PC-3 (cell line): ENCODE measurements around the gene CA4. TPM values are rescaled to one million over a fixed set of nuclear protein-coding genes. Genes with fewer than 3 reads are reported as not detected.

Experiments
- ATAC-seq: fragments of 200-7000 bp; cut with Tn5 transposase; 2 replicates; pipeline ENCODE4 v1.9.1; 2020; ENCODE audit warnings: mild to moderate bottlenecking, moderate library complexity
- BruUV-seq: library from RNA; stranded (reverse); fragments of 400-500 nt; replicated peaks from 2 replicates; lab custom pipeline; 2021; lab: Mats Ljungman, UMichigan
- CTCF ChIA-PET: fragments of 300-600 bp; sonication (Branson Sonifier 250); formaldehyde crosslinking; loops from one replicate; lab custom pipeline; 2022; ENCODE audit warnings: antibody characterized with exemption; lab: Charles Lee
- POLR2A ChIA-PET: fragments of 300-600 bp; sonication (Branson Sonifier 250); formaldehyde crosslinking; loops from one replicate; lab custom pipeline; 2022; ENCODE audit warnings: antibody characterized with exemption; ENCODE audit not compliant: unreplicated experiment; lab: Charles Lee
- DNase-seq: peaks from one replicate; pipeline ENCODE4 v3.0.0-alpha.2; 2015
- H2AFZ ChIP-seq: fragments of 300-600 bp; sonication (generic); 2 replicates; pipeline ENCODE4 v1.6.0; 2016; ENCODE audit warnings: antibody characterized with exemption, low read length
- H3F3A ChIP-seq: fragments of 300-600 bp; sonication (generic); one replicate; pipeline ENCODE4 v1.6.0; 2017; ENCODE audit warnings: antibody characterized with exemption, low read length, control low read depth, mild to moderate bottlenecking; ENCODE audit not compliant: unreplicated experiment
- H3K27ac ChIP-seq: fragments of 300-600 bp; sonication (generic); 2 replicates; pipeline ENCODE4 v1.5.1; 2016; ENCODE audit warnings: mild to moderate bottlenecking, low read length
- H3K27me3 ChIP-seq: fragments of 300-600 bp; sonication (generic); 2 replicates; pipeline ENCODE4 v1.6.1; 2016; ENCODE audit warnings: low read length, mixed read lengths
- H3K36me3 ChIP-seq: fragments of 300-600 bp; sonication (generic); 2 replicates; pipeline ENCODE4 v1.6.1; 2016; ENCODE audit warnings: low read depth, mixed run types, low read length, mixed read lengths
- H3K4me1 ChIP-seq: fragments of 300-600 bp; sonication (generic); 2 replicates; pipeline ENCODE4 v1.5.1; 2016; ENCODE audit warnings: low read length; ENCODE audit not compliant: insufficient read depth
- H3K4me2 ChIP-seq: fragments of 300-600 bp; sonication (generic); 2 replicates; pipeline ENCODE4 v1.6.0; 2016; ENCODE audit warnings: low read length
- H3K4me3 ChIP-seq: fragments of 300-600 bp; sonication (generic); 2 replicates; pipeline ENCODE4 v1.5.1; 2016; ENCODE audit warnings: mild to moderate bottlenecking, low read length, mixed read lengths
- H3K79me2 ChIP-seq: fragments of 300-600 bp; sonication (generic); 2 replicates; pipeline ENCODE4 v1.6.1; 2017; ENCODE audit warnings: low read length, mixed read lengths
- H3K9ac ChIP-seq: fragments of 300-600 bp; sonication (generic); 2 replicates; pipeline ENCODE4 v1.6.0; 2016; ENCODE audit warnings: mild to moderate bottlenecking, low read length
- H3K9me2 ChIP-seq: fragments of 300-600 bp; sonication (generic); replicated peaks from 2 replicates; pipeline ENCODE4 v1.6.1; 2016; ENCODE audit warnings: mixed run types, low read length, mixed read lengths
- H3K9me3 ChIP-seq: fragments of 300-600 bp; sonication (generic); 2 replicates; pipeline ENCODE4 v1.6.1; 2016; ENCODE audit warnings: low read length, mixed read lengths
- H4K20me1 ChIP-seq: fragments of 300-600 bp; sonication (generic); 2 replicates; pipeline ENCODE4 v1.6.1; 2016; ENCODE audit warnings: low read length, mixed read lengths
- EZH2 ChIP-seq: fragments of 300-600 bp; sonication (generic); IDR thresholded peaks from one replicate; pipeline ENCODE4 v1.6.1; 2017; ENCODE audit warnings: antibody characterized with exemption, mild to moderate bottlenecking, low read length; ENCODE audit not compliant: unreplicated experiment
- EZH2phosphoT487 ChIP-seq: fragments of 300-600 bp; sonication (generic); IDR thresholded peaks from 2 replicates; pipeline ENCODE4 v1.6.1; 2018; ENCODE audit warnings: mild to moderate bottlenecking, antibody characterized with exemption, low read length, borderline replicate concordance
- intact Hi-C: fragments of 100-400 bp; cut with micrococcal nuclease; formaldehyde crosslinking; loops from 2 replicates; pipeline ENCODE4 v1.9.0; 2023
- total RNA-seq: library from RNA; depleted of rRNA; stranded (reverse); fragments of >200 nt; gene quantifications from 2 replicates; pipeline ENCODE4 v1.2.3, GENCODE V29; 2014
- TF ChIP-seq, protein P1 (sequence below): fragments of 300-600 bp; sonication (generic); conservative IDR thresholded peaks from 2 replicates; pipeline ENCODE4 v1.5.1; 2017; ENCODE audit warnings: antibody characterized with exemption, low read depth, mild to moderate bottlenecking, low read length

CA4 gene
- total RNA-seq, 1 experiment from 2014 or later = not detected

DNA sequence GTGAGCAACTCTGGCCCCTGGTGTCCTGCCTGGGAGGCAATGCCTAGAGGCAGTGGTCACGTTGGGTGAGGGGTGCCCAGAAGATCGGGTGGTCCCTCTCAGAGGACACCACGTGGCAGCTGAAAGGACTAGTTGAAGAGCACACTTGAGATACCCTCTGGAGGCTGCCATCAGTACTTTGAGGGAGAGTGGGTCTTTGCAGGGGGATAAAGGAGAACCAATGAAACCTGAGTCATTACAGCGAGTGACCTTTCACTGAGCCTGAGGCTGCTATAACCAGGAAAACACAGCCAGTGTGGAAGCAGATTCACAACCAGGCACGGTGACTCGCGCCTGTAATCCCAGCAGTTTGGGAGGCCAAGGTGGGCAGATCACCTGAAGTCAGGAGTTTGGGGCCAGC, 18.9 kb downstream of the CA4 start:
- H3K9ac ChIP-seq = no peak overlapping the region
- no peak overlapping the region for H2AFZ ChIP-seq
- CTCF ChIA-PET = no interaction called here
- no TSS peak for BruUV-seq
- no peaks in the 10 kb centered on the region for H4K20me1 ChIP-seq
- TF ChIP-seq EZH2 (no peak), EZH2phosphoT487 (no peak)
- TF ChIP-seq, protein P1, sequence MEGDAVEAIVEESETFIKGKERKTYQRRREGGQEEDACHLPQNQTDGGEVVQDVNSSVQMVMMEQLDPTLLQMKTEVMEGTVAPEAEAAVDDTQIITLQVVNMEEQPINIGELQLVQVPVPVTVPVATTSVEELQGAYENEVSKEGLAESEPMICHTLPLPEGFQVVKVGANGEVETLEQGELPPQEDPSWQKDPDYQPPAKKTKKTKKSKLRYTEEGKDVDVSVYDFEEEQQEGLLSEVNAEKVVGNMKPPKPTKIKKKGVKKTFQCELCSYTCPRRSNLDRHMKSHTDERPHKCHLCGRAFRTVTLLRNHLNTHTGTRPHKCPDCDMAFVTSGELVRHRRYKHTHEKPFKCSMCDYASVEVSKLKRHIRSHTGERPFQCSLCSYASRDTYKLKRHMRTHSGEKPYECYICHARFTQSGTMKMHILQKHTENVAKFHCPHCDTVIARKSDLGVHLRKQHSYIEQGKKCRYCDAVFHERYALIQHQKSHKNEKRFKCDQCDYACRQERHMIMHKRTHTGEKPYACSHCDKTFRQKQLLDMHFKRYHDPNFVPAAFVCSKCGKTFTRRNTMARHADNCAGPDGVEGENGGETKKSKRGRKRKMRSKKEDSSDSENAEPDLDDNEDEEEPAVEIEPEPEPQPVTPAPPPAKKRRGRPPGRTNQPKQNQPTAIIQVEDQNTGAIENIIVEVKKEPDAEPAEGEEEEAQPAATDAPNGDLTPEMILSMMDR = no peak
- H3K9me2 ChIP-seq = no peaks in the 10 kb centered on the region
- DNase-seq (peak; percentile 61), ATAC-seq (peak; percentile 27; the same call in 1 of the 2 replicates)
- no peak overlapping the region for H3K27ac ChIP-seq
- H3K9me3 ChIP-seq = no peaks in the 10 kb centered on the region
- POLR2A ChIA-PET = no interaction called here
- H3K27me3 ChIP-seq = no peaks in the 10 kb centered on the region
- no peak overlapping the region for H3K4me2 ChIP-seq
- peaks cover 12% of the 10 kb centered on the region; the same call in 1 of the 2 replicates for H3K4me1 ChIP-seq
- H3F3A ChIP-seq = no peaks in the 10 kb centered on the region
- intact Hi-C loops = no loop called here
- H3K4me3 ChIP-seq = no peak overlapping the region
- no peaks in the 10 kb centered on the region for H3K79me2 ChIP-seq
- no peaks in the 10 kb centered on the region for H3K36me3 ChIP-seq

DNA sequence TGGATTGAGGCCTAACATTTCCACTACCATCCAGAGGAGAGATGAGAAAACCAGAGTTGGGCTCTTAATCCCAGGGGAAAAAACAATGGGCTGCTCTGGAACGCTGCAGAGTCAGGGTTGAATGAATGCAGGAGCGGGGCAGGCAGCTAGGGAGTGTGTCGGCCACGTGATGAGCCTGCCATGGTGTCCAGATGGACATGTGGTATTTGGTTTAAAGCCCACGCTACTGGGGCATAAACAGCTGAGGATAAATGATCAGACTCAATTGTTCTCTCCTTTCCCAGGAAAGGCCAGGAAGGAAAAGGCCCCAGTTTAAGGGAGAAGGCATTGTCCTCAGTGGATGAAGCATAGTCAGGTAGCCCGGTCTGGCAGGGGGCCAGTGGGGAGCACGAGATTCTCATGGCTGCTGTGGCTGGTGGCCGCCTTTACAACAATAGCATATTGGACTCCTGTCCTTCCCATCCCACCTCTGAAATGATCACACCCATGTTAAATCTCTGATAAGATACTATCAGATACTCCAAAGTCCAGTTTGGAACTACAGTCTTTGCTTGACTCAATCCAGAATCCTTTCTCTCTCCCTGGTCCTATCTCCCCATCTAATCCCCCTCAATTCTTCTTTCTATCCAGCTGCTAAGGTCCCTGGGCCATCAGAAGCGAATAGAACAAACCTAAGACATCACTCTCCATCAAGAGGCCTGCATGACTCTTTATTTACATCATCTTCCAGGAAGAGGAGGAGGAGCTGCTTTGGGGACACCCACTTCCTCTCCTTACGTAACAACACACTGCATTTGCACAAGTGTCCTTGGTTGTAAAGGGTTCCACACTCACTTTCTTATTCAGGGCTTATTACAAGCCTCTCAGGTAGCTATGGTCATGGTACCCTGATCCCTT, 20.4 kb downstream of the CA4 start:
- Histone ChIP-seq H4K20me1 (no peaks in the 10 kb centered on the region), H3K36me3 (no peaks in the 10 kb centered on the region), H3K9me2 (no peaks in the 10 kb centered on the region), H3K4me3 (no peak overlapping the region), H3K4me2 (no peak overlapping the region), H2AFZ (no peak overlapping the region), H3K9me3 (no peaks in the 10 kb centered on the region), H3K27ac (no peak overlapping the region), H3K79me2 (no peaks in the 10 kb centered on the region), H3F3A (no peaks in the 10 kb centered on the region), H3K27me3 (no peaks in the 10 kb centered on the region), H3K9ac (no peak overlapping the region), H3K4me1 (peaks cover 12% of the 10 kb centered on the region; the same call in 1 of the 2 replicates)
- POLR2A ChIA-PET = no interaction called here
- no TSS peak for BruUV-seq
- DNase-seq (no peak), ATAC-seq (no peak)
- CTCF ChIA-PET = no interaction called here
- TF ChIP-seq EZH2 (no peak), EZH2phosphoT487 (no peak)
- TF ChIP-seq, protein P1 = no peak
- intact Hi-C loops = no loop called here
